ENCODE measurements around the gene BTBD18. TPM values are rescaled to one million over a fixed set of nuclear protein-coding genes. Genes with fewer than 3 reads are reported as not detected.
A peak's percentile ranks its signal among the peaks of the same experiment; 100 is the strongest.

Gene BTBD18
- total RNA-seq, 6 donors from 2014 or later, result not detected

DNA sequence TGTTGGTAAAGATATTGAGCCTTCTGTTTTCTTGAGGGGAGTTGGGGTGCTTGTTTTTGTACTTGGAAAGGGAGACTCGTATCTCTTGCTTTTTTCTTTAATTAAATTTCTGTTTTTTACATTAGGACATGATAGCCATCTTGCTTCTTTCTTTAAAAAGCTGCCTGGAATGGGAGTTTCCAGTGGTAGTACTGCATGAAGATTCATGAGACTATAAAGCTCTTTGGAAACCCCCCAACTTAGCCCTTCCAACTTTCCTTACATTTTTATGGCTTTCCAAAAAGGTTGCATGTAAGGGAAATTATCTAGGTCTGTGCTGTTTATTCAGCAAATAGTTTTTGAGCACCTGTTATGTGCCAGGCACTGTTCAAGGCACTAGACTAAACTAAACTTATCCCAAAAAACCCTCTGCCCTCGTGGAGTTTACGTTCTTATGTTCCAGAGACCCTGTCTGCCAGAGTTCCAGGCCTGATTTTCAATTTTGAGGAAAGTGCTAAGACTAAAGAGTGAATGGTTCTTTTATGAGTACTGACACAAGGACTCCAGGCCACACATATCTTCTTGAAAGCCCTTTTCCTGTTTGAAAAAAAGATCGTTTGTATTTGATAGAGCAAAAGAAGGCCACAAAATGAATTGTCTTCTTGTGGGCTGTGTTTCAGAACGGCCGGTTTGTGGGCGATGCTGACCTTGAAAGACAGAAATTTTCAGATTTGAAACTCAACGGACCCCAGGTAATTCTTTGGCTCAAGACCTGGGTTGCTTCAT is 41.9 kb upstream of the BTBD18 start:
- peak overlapping the region in 1 of 4 donors; percentile 8 for H3K4me3 ChIP-seq
- H3K4me1 ChIP-seq, result peaks cover 58 to 78% (median 68%) of the 10 kb centered on the region in 4 donors
- ATAC-seq (ENCODE audit: low FRiP score in 2 of 2) (no peak), DNase-seq (no peak)
- H3K27ac ChIP-seq, result peak overlapping the region; percentile 50 to 85 (median 81)
- 43 to 45% methylated on average over 8 of the region's 8 CpGs for WGBS, 2 donors
- no peaks in the 10 kb centered on the region for H3K27me3 ChIP-seq
- no peak for TF ChIP-seq POLR2AphosphoS5 (IDR thresholded peaks at IDR 0.05)
- no peak for TF ChIP-seq EP300 (IDR thresholded peaks at IDR 0.05)
- TF ChIP-seq POLR2A (IDR thresholded peaks at IDR 0.05), result no peak
- TF ChIP-seq, protein P1, sequence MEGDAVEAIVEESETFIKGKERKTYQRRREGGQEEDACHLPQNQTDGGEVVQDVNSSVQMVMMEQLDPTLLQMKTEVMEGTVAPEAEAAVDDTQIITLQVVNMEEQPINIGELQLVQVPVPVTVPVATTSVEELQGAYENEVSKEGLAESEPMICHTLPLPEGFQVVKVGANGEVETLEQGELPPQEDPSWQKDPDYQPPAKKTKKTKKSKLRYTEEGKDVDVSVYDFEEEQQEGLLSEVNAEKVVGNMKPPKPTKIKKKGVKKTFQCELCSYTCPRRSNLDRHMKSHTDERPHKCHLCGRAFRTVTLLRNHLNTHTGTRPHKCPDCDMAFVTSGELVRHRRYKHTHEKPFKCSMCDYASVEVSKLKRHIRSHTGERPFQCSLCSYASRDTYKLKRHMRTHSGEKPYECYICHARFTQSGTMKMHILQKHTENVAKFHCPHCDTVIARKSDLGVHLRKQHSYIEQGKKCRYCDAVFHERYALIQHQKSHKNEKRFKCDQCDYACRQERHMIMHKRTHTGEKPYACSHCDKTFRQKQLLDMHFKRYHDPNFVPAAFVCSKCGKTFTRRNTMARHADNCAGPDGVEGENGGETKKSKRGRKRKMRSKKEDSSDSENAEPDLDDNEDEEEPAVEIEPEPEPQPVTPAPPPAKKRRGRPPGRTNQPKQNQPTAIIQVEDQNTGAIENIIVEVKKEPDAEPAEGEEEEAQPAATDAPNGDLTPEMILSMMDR (IDR thresholded peaks at IDR 0.05), result no peak
- no peaks in the 10 kb centered on the region for H3K9me3 ChIP-seq
- peaks cover 5 to 49% (median 34%) of the 10 kb centered on the region in 4 donors for H3K36me3 ChIP-seq

DNA sequence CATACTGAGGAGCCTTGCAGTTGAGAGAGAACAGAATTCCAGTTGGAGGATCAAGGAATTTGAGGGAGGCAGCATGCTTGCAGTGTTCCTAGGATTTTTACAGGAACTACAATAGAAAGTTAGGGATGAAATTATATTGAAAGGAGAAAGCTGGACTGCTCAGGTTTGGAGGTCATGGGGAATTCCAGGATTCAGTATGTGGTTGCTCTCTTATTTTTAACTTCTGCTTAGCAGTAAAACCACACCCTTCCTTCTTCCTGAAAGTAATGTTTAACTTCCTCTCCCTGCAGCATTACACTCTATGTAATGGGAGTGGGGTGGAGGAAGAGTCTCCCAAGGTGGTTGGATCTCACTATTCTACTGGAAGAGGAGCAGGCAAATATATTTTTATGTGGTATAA is 41.3 kb upstream of the BTBD18 start:
- Histone ChIP-seq H3K27me3 (no peaks in the 10 kb centered on the region), H3K27ac (peak overlapping the region; percentile 56 to 85 (median 81)), H3K4me1 (peaks cover 61 to 78% (median 68%) of the 10 kb centered on the region in 4 donors), H3K9me3 (no peaks in the 10 kb centered on the region), H3K36me3 (peaks cover 5 to 42% (median 29%) of the 10 kb centered on the region in 4 donors), H3K4me3 (peak overlapping the region in 2 of 4 donors; percentile 8 to 15)
- ATAC-seq (ENCODE audit: low FRiP score in 2 of 2) (peak; percentile 62 to 80), DNase-seq (no peak)
- peak in 1 of 4 donors; percentile 8 for TF ChIP-seq POLR2A (IDR thresholded peaks at IDR 0.05)
- TF ChIP-seq POLR2AphosphoS5 (IDR thresholded peaks at IDR 0.05), result peak in 1 of 2 donors; percentile 28
- TF ChIP-seq EP300 (IDR thresholded peaks at IDR 0.05), result peak in 2 of 4 donors; percentile 29 to 58
- TF ChIP-seq, protein P1 (IDR thresholded peaks at IDR 0.05), result no peak

DNA sequence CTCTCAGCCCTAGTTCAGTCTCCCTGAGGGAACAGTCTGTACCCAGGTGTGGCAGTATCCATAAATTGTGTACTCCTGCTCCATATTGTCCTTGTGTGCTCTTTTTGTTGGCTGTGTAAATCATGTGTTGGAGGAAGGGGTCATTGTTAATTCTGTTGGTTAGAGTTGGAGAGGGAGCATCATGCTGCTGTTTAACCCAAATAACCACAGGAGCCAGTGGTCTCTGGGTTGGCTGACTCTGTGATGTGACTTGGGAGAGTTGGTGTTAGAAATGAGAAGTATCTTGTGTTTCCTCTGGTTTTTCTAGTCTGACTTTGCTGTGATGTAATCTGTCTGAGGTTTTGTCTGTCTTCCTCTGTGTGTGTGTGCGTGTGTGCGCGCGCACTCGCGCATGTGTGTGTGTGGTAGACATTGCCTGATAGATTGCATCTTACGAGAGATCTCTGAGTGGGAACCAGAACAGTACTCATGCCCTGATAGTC is 40.5 kb upstream of the BTBD18 start:
- peak; percentile 41 to 67 for TF ChIP-seq POLR2AphosphoS5 (IDR thresholded peaks at IDR 0.05)
- TF ChIP-seq EP300 (IDR thresholded peaks at IDR 0.05), result peak in 1 of 4 donors; percentile 6
- TF ChIP-seq POLR2A (IDR thresholded peaks at IDR 0.05), result peak in 1 of 4 donors; percentile 49
- TF ChIP-seq, protein P1 (IDR thresholded peaks at IDR 0.05), result no peak
- DNase-seq (peak; percentile 93 to 96), ATAC-seq (ENCODE audit: low FRiP score in 2 of 2) (peak; percentile 89 to 90)
- H3K27ac ChIP-seq, result peak overlapping the region; percentile 56 to 85 (median 81)
- H3K4me1 ChIP-seq, result peaks cover 68 to 84% (median 75%) of the 10 kb centered on the region in 4 donors
- H3K27me3 ChIP-seq, result no peaks in the 10 kb centered on the region
- 46 to 49% methylated on average over 7 of the region's 7 CpGs for WGBS, 2 donors
- H3K9me3 ChIP-seq, result no peaks in the 10 kb centered on the region
- peak overlapping the region in 2 of 4 donors; percentile 8 to 15 for H3K4me3 ChIP-seq
- peaks cover 5 to 39% (median 23%) of the 10 kb centered on the region in 4 donors for H3K36me3 ChIP-seq

- Histone ChIP-seq H3K27me3 (no peaks in the 10 kb centered on the region), H3K9me3 (no peaks in the 10 kb centered on the region), H3K36me3 (peaks cover under 1 to 33% (median 17%) of the 10 kb centered on the region in 4 donors), H3K4me1 (peaks cover 74 to 90% (median 81%) of the 10 kb centered on the region in 4 donors), H3K4me3 (peak overlapping the region in 1 of 4 donors; percentile 8), H3K27ac (peak overlapping the region; percentile 56 to 85 (median 81))
- DNase-seq, result peak in 1 of 2 donors; percentile 70
- no peak for TF ChIP-seq POLR2A (IDR thresholded peaks at IDR 0.05)
- no peak for TF ChIP-seq POLR2AphosphoS5 (IDR thresholded peaks at IDR 0.05)
- TF ChIP-seq EP300 (IDR thresholded peaks at IDR 0.05), result no peak
- TF ChIP-seq, protein P1 (IDR thresholded peaks at IDR 0.05), result no peak
- ATAC-seq (ENCODE audit: low FRiP score in 2 of 2), result no peak
- 78 to 80% methylated on average over 11 to 22 of the region's 22 CpGs for WGBS, 2 donors
Observed at GRCh38 chr11:57791321-57792059, 39.9 kb upstream of the BTBD18 start.
